Umbilical cord (tissue), 2 donors: ENCODE measurements around the gene KCNK6. TPM values are rescaled to one million over a fixed set of nuclear protein-coding genes. Genes with fewer than 3 reads are reported as not detected.
"Not testable (repeated sequence)": the region's sequence is repeated elsewhere in the genome, so short reads cannot be mapped to it uniquely, and the experiment has no call there.

Experiments used
- DNase-seq: peaks from one replicate; pipeline ENCODE4 v3.0.0-alpha.2; 2015; ENCODE audit warnings: low spot score
- total RNA-seq: library from RNA; depleted of rRNA; stranded (reverse); fragments of >200 nt; gene quantifications from one replicate; pipeline ENCODE4 v1.2.3, GENCODE V29; 2014; ENCODE audit warnings: low replicate concordance; ENCODE audit not compliant: insufficient read depth

The KCNK6 gene
- total RNA-seq, 1 donor from 2014 or later = 12.3 TPM

DNA sequence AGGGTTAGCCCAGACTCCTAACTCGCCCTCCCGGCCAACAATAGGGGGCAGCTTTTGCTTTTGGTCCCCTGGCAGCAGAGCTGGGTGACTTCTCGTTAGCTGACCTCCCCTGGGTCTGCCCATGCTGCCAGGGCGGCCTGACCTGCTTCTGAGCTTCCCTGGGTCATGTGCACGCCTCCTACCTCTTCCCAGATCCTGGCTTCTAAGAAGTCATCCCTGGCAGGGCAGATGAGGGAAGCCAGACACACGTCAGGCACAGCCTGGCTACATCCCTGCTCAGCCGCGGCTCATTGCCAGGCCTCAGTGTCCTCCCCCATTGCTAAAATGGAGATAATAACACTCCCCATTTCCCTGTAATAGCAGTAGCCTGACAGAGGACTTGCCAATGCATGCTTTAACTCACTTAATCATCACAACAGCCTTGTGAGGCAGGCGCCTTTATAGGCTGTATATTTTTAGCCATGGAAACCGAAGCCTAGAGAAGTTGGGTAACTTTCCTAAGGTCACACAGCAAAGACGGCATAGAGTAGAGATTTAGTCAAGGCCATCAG is 2.1 kb downstream of the KCNK6 start:
- DNase-seq = peak; percentile 93

DNA sequence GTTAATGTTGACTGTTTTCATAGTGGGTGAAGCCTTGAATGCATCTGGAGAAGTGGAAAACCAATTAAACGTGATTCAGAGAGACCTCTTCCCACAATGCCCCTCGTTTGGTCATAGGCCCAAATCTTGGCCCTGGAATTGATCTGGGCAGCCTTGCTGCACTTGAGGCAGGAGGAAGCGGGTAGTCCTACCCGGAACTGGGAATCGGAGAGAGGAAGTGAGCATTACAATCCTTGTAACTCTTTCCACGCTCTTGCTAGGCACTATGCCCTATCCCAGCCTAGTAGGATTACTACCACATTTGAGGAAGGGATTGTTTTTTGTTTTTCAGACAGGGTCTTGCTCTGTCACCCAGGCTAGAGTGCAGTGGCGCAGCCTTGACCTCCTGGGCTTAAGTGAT is 3.6 kb downstream of the KCNK6 start:
- no peak for DNase-seq

DNA sequence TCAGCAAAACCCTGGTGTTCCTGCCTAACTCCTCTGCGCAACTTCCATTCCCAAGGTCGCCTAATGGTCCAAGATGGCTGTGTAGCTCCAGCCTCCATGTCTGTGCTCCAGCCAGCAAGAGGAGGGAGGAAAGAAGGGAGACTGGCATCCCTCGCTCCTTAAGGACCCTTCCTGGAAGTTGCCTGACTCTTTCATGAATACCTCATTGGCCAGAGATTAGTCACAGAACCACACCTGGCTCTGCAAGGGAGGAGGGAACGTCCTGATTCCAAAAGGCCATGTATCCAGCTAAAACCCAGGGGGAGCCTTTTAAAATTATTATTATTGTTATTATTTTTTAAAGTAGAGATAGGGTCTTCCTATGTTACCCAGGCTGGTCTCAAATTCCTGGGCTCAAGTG is 4.8 kb downstream of the KCNK6 start:
- no peak for DNase-seq

DNA sequence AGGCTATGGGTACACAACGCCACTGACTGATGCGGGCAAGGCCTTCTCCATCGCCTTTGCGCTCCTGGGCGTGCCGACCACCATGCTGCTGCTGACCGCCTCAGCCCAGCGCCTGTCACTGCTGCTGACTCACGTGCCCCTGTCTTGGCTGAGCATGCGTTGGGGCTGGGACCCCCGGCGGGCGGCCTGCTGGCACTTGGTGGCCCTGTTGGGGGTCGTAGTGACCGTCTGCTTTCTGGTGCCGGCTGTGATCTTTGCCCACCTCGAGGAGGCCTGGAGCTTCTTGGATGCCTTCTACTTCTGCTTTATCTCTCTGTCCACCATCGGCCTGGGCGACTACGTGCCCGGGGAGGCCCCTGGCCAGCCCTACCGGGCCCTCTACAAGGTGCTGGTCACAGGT is 6.9 kb downstream of the KCNK6 start:
- no peak for DNase-seq

DNA sequence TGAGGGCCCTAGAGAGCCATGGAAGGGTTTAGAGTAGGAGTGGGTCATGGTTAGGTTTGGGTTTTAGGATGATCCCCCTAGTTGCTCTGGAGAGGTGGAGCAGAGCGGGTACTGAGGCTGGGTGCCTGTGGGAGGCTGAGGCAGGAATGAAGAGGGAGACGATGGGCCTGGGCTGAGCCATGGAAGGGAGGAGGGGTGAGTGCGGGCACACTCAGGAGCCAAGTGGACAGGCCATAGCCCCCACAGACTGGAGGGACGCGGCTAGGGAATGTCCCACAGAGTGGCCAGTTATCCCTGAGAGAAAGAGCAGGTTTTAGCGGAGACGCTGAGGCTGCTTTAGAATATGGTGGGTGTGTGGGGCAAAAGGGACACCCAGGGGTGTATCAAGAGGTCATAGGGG is 10.0 kb downstream of the KCNK6 start:
- DNase-seq = no peak

DNA sequence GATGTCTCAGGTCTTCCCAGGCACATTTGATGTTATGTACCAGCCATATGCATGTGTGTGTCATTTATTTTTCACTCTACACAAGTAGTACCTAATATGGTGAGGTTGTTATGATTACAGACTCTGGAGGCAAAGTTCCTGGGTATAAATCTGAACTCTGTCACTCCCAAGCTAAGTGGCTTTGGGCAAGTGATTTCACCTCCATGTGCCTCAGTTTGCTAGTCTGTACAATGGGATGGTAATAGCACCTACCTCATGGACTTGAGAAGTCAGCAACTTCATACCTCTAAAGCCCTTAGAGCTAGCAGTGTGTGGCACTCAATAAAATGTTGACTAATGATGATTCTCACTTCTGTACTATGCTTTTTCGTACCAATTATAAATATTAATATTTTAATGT is 12.1 kb downstream of the KCNK6 start:
- DNase-seq = no peak

DNA sequence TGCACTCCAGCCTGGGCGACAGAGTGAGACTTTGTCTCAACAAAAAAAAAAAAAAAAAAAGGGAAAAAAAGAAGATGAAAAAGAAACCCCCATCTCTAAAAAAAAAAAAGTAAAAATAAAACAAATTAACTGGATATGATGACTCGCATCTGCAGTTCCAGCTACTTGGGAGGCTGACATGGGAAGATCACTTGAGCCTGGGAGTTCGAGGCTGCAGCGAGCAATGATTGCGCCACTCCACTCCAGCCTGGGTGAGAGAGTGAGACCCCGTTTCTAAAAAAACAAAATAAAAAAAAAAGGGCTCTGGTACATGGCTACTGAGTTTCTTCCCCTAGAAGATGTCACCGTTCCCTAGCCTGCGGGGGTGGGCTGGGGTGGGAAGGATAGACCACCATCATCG is 13.6 kb downstream of the KCNK6 start:
- no peak for DNase-seq

DNA sequence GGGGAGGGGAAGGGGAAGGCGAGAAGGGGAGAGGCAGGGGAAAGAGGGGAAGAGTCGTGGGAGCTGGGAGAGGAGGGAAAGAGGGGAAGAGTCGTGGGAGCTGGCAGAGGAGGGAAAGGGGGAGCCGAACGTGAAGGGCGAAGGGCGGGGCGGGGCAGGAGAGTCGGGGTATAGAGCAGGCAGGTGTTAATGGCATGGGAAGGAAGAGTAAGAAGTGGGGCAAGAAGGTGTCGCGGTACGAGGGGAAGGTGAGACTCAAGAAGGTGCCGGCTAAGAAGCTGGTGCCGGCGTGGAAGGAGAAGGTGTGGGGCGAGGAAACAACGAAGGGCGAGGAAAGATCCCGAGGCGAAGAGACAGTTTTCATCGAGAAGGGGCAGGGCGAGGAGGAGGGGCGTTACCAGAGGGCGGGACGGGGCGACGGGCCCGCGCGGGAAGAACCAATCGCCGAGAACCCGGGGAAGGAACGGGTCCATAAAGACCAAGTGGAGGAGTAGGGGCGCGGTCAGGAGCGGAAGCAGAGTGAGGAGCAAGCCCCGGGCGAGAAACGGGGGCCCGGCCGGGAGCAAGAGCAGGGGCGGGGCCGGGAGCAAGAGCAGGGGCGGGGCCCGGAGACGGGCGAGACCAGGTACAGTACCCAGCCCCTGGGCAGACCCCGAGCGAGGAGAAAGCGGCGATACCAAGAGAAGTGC is 16.4 kb downstream of the KCNK6 start:
- DNase-seq = peak; percentile 99

DNA sequence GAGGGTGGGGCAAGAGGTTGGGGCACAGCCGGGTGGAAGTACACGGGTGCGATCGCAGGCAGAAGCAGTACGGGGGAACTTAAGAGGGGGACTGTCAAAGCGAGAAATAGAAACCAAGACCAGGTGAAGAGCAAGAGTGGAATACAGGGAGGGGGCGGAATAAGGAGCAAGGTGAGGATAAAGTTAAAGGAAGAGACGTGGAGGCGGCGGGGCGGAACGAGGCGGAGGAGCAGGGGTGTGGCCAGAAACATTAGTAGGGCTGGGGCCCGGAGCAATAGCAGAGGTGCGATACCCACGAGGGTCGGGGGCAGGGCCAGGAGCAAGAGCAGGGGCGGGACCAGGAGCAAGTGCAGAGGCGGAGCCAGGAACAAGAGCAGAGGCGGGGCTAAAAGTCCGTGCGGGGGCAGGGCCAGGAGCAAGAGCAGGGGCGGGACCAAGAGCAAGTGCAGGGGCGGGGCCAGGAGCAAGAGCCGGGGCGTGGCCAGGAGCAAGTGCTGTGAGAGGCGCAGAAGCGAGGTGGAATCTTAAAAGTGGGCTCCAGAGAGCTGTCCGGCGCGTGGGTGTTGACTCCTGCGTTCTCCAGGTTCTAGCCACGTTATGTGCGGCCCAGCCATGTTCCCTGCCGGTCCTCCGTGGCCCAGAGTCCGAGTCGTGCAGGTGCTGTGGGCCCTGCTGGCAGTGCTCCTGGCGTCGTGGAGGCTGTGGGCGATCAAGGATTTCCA is 17.2 kb downstream of the KCNK6 start:
- peak; percentile 93 for DNase-seq

DNA sequence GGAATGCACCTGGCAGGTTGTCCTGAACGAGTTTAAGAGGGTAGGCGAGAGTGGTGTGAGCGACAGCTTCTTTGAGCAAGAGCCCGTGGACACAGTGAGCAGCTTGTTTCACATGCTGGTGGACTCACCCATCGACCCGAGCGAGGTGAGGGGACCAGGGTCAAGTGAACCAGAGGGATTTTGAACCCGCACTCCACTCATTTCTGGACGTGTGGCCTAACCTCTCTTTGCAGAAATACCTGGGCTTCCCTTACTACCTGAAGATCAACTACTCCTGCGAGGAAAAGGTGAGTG is 17.7 kb downstream of the KCNK6 start:
- no peak for DNase-seq

DNA sequence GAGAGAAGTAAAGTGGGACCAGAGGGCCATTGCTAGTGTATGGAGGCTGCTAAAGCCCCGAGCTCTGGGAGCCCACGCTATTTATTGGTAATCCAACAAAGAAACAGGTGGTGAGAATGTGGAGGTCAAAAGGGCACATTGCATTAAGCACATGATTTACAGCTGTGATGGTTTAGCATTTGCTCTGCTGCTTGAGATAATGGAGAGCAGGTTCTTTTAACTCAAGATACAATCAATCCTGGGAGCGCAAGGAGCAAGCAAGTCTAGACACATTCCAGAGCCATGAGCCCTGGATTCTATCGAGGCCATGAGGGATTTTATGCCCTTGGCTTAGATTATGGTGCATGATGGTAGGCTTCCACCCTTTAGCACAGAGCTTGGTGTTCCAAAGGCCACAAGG is 19.4 kb downstream of the KCNK6 start:
- DNase-seq = not testable (repeated sequence)

DNA sequence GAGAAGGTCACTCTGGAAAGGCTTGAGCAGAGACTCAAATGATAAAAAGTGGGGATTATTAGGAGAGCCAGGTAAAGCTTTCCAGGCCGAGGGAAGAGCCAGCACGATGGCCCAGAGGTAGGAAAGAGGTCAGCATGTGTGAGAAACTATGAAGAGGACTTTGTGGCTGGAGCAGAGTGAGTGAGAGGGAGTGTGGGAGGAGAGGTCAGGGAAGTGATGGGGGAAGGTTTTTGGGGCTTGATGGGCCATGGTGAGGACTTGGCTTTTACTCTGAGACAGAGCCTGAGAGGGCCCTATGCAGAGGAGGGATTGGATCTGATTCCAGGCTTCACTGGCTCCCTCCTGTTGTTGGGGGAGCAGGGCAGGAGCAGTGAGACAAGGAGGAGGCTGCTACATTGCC is 21.3 kb downstream of the KCNK6 start:
- DNase-seq = no peak

DNA sequence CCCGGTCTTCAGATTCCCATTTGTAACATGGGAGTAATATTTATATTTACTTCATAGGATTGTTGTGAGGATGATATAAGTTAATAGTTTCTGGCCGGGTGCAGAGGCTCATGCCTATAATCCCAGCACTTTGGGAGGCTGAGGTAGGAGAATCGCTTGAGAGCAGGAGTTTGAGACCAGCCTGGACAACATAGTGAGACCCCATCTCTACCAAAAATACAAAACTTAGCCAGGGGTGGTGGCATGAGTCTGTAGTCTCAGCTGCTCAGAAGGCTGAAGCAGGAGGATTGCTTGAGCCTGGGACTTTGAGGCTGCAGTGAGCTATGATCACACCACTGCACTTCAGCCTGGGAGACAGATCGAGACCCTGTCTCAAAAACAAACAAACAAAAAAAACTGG is 27.2 kb downstream of the KCNK6 start:
- no peak for DNase-seq

DNA sequence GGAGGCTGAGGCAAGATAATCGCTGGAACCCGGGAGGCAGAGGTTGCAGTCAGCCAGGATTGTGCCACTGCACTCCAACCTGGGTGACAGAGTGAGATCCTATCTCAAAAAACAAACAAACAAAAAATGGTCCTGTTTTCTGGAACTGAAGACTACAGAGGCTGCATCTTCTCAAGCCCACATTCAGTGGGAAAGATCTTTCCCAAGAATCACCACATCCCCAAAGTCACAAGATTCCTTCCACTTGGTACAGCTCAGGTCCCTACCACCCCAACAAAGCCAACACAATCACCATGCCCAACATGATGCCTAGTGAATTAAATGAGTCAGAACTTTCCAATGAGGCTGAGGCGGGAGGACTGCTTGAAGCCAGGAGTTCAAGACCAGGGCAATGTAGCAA is 31.2 kb downstream of the KCNK6 start:
- DNase-seq = no peak

DNA sequence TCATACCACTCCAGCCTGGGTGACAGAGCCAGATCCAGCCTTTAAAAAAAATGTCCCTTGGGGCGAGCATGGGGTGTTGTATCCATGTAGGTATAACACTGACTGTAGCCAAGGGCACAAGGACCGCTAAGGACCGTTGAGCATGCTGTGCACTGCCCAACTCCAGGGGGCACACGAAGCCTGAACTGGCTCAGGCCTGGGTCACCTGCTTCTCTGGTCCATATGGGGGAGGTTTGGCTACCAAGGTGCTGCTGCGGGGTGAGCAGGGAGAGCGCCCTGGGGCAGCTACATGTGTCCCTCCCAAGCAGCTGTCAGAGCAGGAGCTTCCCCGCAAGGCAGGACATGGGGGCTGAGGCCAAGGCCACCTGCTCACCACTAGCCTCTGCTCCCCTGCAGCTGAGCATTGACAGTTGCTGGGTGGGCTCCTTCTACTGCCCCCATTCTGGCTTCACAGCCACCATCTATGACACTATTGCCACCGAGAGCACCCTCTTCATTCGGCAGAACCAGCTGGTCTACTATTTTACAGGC is 32.3 kb downstream of the KCNK6 start:
- no peak for DNase-seq

DNA sequence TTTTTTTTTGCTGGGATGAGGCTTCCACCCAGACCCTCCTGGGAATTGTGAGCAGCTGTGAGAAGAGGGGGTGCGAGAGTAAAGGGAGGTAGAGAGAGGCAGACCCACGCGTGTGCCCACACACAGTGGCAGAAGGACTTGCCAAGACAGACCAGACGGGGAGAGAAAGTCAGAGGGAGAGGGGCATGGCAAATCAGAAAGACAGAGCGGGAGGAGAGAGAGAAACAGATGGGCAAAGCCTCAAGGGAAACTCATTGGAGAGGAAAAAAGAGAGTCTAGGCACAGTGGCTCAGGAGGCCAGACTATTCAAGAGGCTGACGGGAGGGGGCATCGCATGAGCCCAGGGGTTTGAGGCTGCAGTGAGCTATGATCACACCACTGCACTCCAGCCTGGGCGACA is 33.0 kb downstream of the KCNK6 start:
- no peak for DNase-seq

DNA sequence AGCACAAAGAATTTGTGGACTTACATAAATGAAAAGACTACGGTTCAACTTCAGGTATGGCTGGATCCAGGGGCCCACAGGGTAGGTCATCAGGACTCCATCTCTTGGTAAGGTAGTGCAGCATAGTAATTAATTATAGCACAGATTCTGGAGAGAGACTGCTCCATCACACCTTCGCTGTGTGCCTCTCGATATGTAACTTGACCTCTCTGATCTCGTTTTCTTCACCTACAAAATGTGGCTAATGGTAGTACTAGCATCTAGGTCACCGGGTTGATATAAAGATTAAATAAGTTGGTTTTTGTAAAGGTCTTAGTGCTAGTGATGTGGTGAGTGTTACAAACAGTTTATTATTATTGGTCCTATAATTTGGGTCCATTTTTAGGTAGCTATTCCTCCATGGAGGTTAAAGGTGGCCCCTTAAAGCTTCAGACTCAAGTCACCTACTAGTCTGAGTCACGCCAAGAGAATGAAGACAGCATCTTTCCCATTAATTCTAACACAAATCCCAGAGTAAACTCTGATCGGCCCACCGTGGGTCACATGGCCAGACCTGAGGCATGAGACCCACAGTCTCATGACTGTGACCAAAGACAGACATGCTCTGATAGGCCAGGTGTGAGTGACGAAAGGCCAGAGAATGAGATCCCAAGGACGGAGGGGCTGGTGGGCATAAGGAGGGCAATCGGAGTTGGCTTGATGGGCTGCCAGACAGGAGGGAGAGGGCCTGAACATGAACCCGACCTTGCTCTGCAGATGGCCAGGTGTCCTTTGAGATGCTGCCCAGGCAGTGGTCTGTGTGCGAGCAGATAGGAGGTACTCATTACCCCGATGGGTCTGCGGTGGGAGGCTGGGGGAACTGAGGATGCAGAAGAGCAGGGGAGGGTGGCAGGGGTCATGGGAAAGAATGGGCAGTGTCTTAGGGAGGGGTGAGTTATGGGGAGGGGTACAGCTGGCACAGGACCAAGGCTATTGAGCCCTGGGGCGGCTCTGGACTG is 36.4 kb downstream of the KCNK6 start:
- no peak for DNase-seq

DNA sequence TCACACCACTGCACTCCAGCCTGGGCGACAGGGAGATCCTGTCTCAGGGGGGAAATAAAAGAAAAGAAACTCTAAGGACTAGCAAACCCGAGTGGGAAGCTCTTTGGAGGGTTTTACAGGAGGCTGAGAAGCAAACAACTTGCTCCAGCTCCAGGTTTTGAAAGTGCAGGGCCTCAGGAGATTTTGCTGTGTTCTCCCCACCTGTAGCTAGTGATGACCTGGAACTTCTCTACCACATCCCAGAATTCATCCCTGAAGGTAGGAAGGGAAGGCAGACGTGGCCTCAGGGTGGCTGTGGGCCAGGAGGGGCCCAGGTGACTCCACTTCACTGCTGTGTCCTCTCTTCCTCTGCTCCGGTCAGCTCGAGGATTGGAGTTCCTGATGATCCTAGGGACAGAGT is 38.4 kb downstream of the KCNK6 start:
- no peak for DNase-seq

DNA sequence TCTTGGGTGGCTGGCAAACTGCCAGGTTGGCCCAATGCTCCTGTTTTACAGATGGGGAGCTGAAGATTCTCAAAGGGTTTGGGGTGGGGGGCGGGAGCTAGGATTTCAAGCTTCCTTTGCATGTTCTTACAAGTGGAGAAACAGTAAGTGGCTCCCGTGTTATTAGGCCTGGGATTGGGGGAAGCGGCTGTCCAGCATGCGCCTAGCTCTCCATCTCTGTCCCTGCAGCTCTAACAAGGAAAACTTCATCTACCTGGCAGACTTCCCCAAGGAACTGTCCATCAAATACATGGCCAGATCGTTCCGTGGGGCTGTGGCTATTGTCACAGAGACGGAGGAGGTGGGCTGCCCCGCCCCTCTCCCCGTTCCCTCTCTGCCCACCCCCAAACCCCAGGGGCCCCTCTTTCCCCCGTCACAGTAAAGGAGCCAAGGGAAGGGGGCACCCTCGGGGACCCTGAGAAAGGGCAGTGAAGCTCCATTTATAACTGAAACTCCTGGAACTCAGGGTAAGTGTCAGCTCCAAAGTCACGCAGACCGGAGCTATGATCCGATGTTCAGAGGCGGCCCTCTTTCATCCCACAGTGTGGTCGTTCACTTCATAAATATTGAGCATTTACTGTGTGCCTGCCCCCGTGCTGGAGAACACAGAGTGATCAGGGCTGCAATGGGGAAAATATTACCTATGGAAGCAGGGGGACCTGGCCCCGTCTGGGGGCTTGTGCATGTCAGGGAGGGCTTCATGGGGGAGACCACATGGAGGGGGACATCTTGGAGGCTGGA is 39.8 kb downstream of the KCNK6 start:
- no peak for DNase-seq

DNA sequence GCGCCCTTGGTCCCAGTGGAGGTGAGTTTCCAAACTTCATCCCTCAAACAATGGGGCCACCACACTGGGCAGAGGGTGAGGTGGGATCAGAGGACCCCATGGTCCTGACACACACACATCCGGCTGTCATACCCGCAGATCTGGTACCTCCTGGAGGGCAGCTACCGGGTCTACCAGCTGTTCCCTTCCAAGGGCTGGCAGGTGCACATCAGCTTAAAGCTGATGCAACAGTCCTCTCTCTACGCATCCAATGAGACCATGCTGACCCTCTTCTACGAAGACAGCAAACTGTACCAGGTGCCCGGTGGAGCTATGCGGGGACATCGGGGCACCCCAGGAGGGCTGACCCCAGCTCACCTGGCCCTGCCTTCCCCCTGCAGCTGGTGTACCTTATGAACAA is 40.7 kb downstream of the KCNK6 start:
- DNase-seq = no peak
